Spinal cord (tissue), 10 donors: Measurements from ENCODE around the gene DTNB. TPM values are rescaled to one million over a fixed set of nuclear protein-coding genes. Genes with fewer than 3 reads are reported as not detected.

Experiments
- DNase-seq, 6 donors: peaks; one replicate each; pipeline versions ENCODE4 v3.0.0 to v3.0.0-alpha.2; 2013 to 2015; ENCODE audit warnings: low spot score in 6 of 6, low read depth in 4 of 6
- H3K27ac ChIP-seq: one replicate; pipeline ENCODE4 v1.5.1; 2013; ENCODE audit warnings: low read depth, low read length, control low read depth
- H3K27me3 ChIP-seq: one replicate; pipeline ENCODE4 v1.6.1; 2013; ENCODE audit warnings: low read length; ENCODE audit not compliant: control insufficient read depth, insufficient read depth
- H3K36me3 ChIP-seq: one replicate; pipeline ENCODE4 v1.6.1; 2013; ENCODE audit warnings: low read length; ENCODE audit not compliant: control insufficient read depth, insufficient read depth
- H3K4me1 ChIP-seq: one replicate; pipeline ENCODE4 v1.6.1; 2013; ENCODE audit warnings: low read length; ENCODE audit not compliant: control insufficient read depth, insufficient read depth
- H3K4me3 ChIP-seq: one replicate; pipeline ENCODE4 v1.5.1; 2013; ENCODE audit warnings: low read depth, low read length, control low read depth
- H3K9me3 ChIP-seq: one replicate; pipeline ENCODE4 v1.6.1; 2013; ENCODE audit warnings: low read length; ENCODE audit not compliant: control insufficient read depth, insufficient read depth
- WGBS: methylation state at CpG from one replicate; pipeline ENCODE4 v1.1.5; 2013; ENCODE audit warnings: missing lambda C conversion rate; ENCODE audit not compliant: insufficient coverage; 5-methylcytosine and 5-hydroxymethylcytosine counted together
- polyA plus RNA-seq, 2 donors: library from polyadenylated mRNA; unstranded; fragments of 120-200 nt; gene quantifications; one replicate each; pipeline ENCODE4 v1.2.1, GENCODE V29; 2013; ENCODE audit not compliant: insufficient read length in 2 of 2
- total RNA-seq, 2 donors: library from RNA; depleted of rRNA in 1 of 2; stranded (reverse); fragments of 120-200 nt in 1 of 2; fragments of >200 nt in 1 of 2; gene quantifications; one replicate each; pipeline versions ENCODE4 v1.2.3 to v1.2.4, GENCODE V29; 2013 to 2014
- donor health status: healthy.

DTNB gene
- total and polyA plus RNA-seq, 4 donors = 21.1 to 50.8 (median 34.5) TPM

- peaks cover 5% of the 10 kb centered on the region for H3K9me3 ChIP-seq
- 56% methylated on average over 3 of the region's 12 CpGs for WGBS
- DNase-seq = peak in 5 of 6 donors; percentile 22 to 91 (median 40)
- no peak overlapping the region for H3K27ac ChIP-seq
- no peaks in the 10 kb centered on the region for H3K27me3 ChIP-seq
- peaks cover 7% of the 10 kb centered on the region for H3K36me3 ChIP-seq
- H3K4me3 ChIP-seq = no peak overlapping the region
- H3K4me1 ChIP-seq = peaks cover 5% of the 10 kb centered on the region
Observed at GRCh38 chr2:25473758-25474340, 199.5 kb downstream of the DTNB start.

GRCh38 chr2:25473131-25473530 is 200.2 kb downstream of the DTNB start:
- Histone ChIP-seq H3K27me3 (no peaks in the 10 kb centered on the region), H3K27ac (no peak overlapping the region), H3K4me1 (peaks cover 5% of the 10 kb centered on the region), H3K4me3 (no peak overlapping the region), H3K9me3 (peaks cover 5% of the 10 kb centered on the region), H3K36me3 (no peaks in the 10 kb centered on the region)
- no peak for DNase-seq
- 100% methylated on average over 1 of the region's 1 CpG for WGBS

GRCh38 chr2:25470806-25471205 is 202.6 kb downstream of the DTNB start:
- WGBS = 75% methylated on average over 2 of the region's 3 CpGs
- no peak overlapping the region for H3K27ac ChIP-seq
- no peaks in the 10 kb centered on the region for H3K36me3 ChIP-seq
- peaks cover 5% of the 10 kb centered on the region for H3K4me1 ChIP-seq
- DNase-seq = no peak
- H3K9me3 ChIP-seq = peaks cover 5% of the 10 kb centered on the region
- H3K27me3 ChIP-seq = no peaks in the 10 kb centered on the region
- no peak overlapping the region for H3K4me3 ChIP-seq

- Histone ChIP-seq H3K36me3 (no peaks in the 10 kb centered on the region), H3K27ac (no peak overlapping the region), H3K9me3 (no peaks in the 10 kb centered on the region), H3K4me1 (no peaks in the 10 kb centered on the region), H3K4me3 (no peak overlapping the region), H3K27me3 (no peaks in the 10 kb centered on the region)
- DNase-seq = no peak
- WGBS = 100% methylated on average over 2 of the region's 3 CpGs
Observed at GRCh38 chr2:25467743-25468142, 205.6 kb downstream of the DTNB start.

- Histone ChIP-seq H3K4me3 (no peak overlapping the region), H3K36me3 (no peaks in the 10 kb centered on the region), H3K9me3 (no peaks in the 10 kb centered on the region), H3K4me1 (no peaks in the 10 kb centered on the region), H3K27ac (no peak overlapping the region), H3K27me3 (no peaks in the 10 kb centered on the region)
- no peak for DNase-seq
- WGBS = 98% methylated on average over 5 of the region's 6 CpGs
Observed at GRCh38 chr2:25462021-25462420, 211.4 kb downstream of the DTNB start.

GRCh38 chr2:25460261-25460905 is 213.0 kb downstream of the DTNB start:
- Histone ChIP-seq H3K4me1 (peaks cover 1% of the 10 kb centered on the region), H3K4me3 (no peak overlapping the region), H3K36me3 (no peaks in the 10 kb centered on the region), H3K27ac (no peak overlapping the region), H3K27me3 (no peaks in the 10 kb centered on the region), H3K9me3 (no peaks in the 10 kb centered on the region)
- no peak for DNase-seq
- 95% methylated on average over 4 of the region's 7 CpGs for WGBS

- WGBS = 68% methylated on average over 5 of the region's 9 CpGs
- H3K36me3 ChIP-seq = peaks cover 3% of the 10 kb centered on the region
- H3K4me1 ChIP-seq = peaks cover 5% of the 10 kb centered on the region
- H3K9me3 ChIP-seq = no peaks in the 10 kb centered on the region
- H3K4me3 ChIP-seq = no peak overlapping the region
- no peaks in the 10 kb centered on the region for H3K27me3 ChIP-seq
- H3K27ac ChIP-seq = no peak overlapping the region
- DNase-seq = peak in 1 of 6 donors; percentile 9
Observed at GRCh38 chr2:25454824-25455611, 218.4 kb downstream of the DTNB start.

GRCh38 chr2:25453199-25453905 is 220.0 kb downstream of the DTNB start:
- Histone ChIP-seq H3K9me3 (no peaks in the 10 kb centered on the region), H3K27me3 (no peaks in the 10 kb centered on the region), H3K27ac (no peak overlapping the region), H3K4me3 (no peak overlapping the region), H3K36me3 (peaks cover 6% of the 10 kb centered on the region), H3K4me1 (peaks cover 5% of the 10 kb centered on the region)
- no peak for DNase-seq
- 83% methylated on average over 1 of the region's 3 CpGs for WGBS

- H3K27me3 ChIP-seq = no peaks in the 10 kb centered on the region
- no peaks in the 10 kb centered on the region for H3K9me3 ChIP-seq
- H3K36me3 ChIP-seq = peaks cover 4% of the 10 kb centered on the region
- WGBS = no CpG with 5 or more reads among the region's 6 CpGs
- H3K27ac ChIP-seq = no peak overlapping the region
- no peaks in the 10 kb centered on the region for H3K4me1 ChIP-seq
- no peak overlapping the region for H3K4me3 ChIP-seq
- DNase-seq = no peak
Observed at GRCh38 chr2:25448808-25449207, 224.6 kb downstream of the DTNB start.
